IPS-18a (cell line): ENCODE results near the gene DISP2.

Experiments
- H3K27ac ChIP-seq: one replicate; pipeline ENCODE4 v1.5.1; 2013; ENCODE audit warnings: low read length
- H3K27me3 ChIP-seq: one replicate; pipeline ENCODE4 v1.6.1; 2013; ENCODE audit warnings: mild to moderate bottlenecking, low read length; ENCODE audit not compliant: control insufficient read depth, insufficient read depth
- H3K36me3 ChIP-seq: one replicate; pipeline ENCODE4 v1.6.1; 2013; ENCODE audit warnings: low read depth, low read length; ENCODE audit not compliant: control insufficient read depth
- H3K4me1 ChIP-seq: one replicate; pipeline ENCODE4 v1.6.1; 2013; ENCODE audit warnings: low read depth, low read length; ENCODE audit not compliant: control insufficient read depth
- H3K4me3 ChIP-seq: one replicate; pipeline ENCODE4 v1.5.1; 2013; ENCODE audit warnings: low read length
- H3K9ac ChIP-seq: one replicate; pipeline ENCODE4 v1.6.1; 2013; ENCODE audit warnings: mild to moderate bottlenecking, low read length, moderate library complexity
- H3K9me3 ChIP-seq: one replicate; pipeline ENCODE4 v1.6.1; 2013; ENCODE audit warnings: low read depth, low read length; ENCODE audit not compliant: control insufficient read depth

DISP2 gene

GRCh38 chr15:40413036-40413435, 55.0 kb downstream of the DISP2 start:
- H3K27ac ChIP-seq: no peak overlapping the region
- H3K36me3 ChIP-seq: peaks cover 75% of the 10 kb centered on the region
- no peak overlapping the region for H3K4me3 ChIP-seq
- H3K9me3 ChIP-seq: no peaks in the 10 kb centered on the region
- no peaks in the 10 kb centered on the region for H3K27me3 ChIP-seq
- H3K4me1 ChIP-seq: no peaks in the 10 kb centered on the region
- no peak overlapping the region for H3K9ac ChIP-seq

DNA sequence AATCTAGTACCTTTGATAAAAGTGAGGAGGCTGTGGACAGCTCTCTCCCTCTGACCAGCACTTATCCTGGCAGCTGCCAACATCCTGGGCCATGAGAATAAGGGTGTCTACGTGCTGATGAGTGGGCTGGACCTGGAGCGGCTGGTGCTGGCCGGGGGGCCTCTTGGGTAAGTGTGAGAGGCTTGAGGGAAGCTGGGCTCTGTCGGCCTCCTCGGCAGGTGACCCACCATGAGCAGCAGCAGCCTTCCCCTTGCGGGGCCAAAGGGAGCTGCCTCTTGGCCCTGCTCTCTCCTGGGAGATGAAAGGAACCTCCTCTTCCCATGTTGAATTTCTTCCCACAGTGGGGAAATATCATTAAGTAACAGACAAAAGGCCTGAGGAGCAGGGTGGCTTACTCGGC, 56.8 kb downstream of the DISP2 start:
- H3K4me3 ChIP-seq: no peak overlapping the region
- H3K27ac ChIP-seq: no peak overlapping the region
- H3K36me3 ChIP-seq: peaks cover 71% of the 10 kb centered on the region
- H3K4me1 ChIP-seq: no peaks in the 10 kb centered on the region
- no peaks in the 10 kb centered on the region for H3K9me3 ChIP-seq
- H3K9ac ChIP-seq: no peak overlapping the region
- no peaks in the 10 kb centered on the region for H3K27me3 ChIP-seq

DNA sequence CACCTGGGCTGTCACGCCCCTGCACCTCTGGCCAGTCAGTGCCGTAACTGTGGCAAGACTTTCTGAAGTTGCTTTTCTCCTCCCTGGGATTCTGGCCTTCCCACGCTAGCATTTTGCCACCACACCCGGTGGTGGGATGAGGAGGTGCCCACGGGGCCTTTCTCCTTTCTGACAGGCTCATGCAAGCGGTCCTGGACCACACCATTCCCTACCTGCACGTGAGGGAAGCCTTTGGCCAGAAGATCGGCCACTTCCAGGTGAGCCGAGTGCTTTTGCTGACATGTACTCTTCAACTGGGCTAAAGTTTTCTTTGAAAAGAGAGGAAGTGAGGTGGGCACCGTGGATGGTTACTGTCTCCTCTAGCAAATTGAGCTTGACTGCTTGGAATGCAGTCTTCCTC, 57.2 kb downstream of the DISP2 start:
- no peaks in the 10 kb centered on the region for H3K9me3 ChIP-seq
- peaks cover 69% of the 10 kb centered on the region for H3K36me3 ChIP-seq
- H3K4me1 ChIP-seq: no peaks in the 10 kb centered on the region
- no peak overlapping the region for H3K9ac ChIP-seq
- no peak overlapping the region for H3K4me3 ChIP-seq
- no peaks in the 10 kb centered on the region for H3K27me3 ChIP-seq
- H3K27ac ChIP-seq: no peak overlapping the region

GRCh38 chr15:40416056-40416455, 58.0 kb downstream of the DISP2 start:
- Histone ChIP-seq H3K27me3 (peaks cover under 1% of the 10 kb centered on the region), H3K27ac (no peak overlapping the region), H3K4me3 (no peak overlapping the region), H3K36me3 (peaks cover 61% of the 10 kb centered on the region), H3K4me1 (no peaks in the 10 kb centered on the region), H3K9me3 (no peaks in the 10 kb centered on the region), H3K9ac (no peak overlapping the region)

DNA sequence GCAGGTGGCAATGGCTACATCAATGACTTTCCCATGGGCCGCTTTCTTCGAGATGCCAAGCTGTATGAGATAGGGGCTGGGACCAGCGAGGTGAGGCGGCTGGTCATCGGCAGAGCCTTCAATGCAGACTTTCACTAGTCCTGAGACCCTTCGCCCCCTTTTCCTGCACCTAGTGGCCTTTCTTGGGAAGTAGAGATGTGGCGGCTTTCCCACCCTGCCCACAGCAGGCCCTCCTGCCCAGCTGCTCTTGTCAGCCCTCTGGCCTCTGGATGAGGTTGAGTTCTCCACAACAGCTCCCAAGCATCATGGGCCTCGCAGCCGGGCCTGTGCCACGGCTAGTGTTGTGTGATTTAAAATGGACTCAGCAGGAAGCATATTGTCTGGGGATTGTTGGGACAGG, 60.1 kb downstream of the DISP2 start:
- Histone ChIP-seq H3K4me3 (no peak overlapping the region), H3K36me3 (peaks cover 44% of the 10 kb centered on the region), H3K9ac (no peak overlapping the region), H3K9me3 (no peaks in the 10 kb centered on the region), H3K27me3 (peaks cover 8% of the 10 kb centered on the region), H3K4me1 (peaks cover 6% of the 10 kb centered on the region), H3K27ac (no peak overlapping the region)

GRCh38 chr15:40420071-40420713, 62.2 kb downstream of the DISP2 start:
- H3K4me1 ChIP-seq: peaks cover 6% of the 10 kb centered on the region
- H3K27ac ChIP-seq: no peak overlapping the region
- peaks cover 8% of the 10 kb centered on the region for H3K27me3 ChIP-seq

DNA sequence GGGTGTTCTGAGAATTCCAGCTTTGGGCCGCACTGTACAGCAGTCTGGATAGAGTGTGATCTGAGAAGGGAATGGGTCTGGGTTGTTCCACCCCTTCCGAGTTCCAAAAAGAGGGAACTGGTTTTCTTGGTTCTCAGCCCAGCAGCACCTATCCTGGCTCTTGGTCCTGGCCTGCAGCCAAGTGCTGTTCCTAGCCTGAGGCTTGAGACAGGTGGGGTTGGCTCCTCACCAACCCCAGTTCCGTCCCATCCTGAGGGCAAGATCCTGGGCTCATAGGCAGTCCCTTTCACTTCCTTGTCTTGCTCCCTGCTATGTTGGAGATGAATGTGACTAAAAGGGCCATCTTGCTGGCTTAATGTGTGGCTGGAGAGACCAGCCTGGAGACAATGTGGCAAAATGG, 62.8 kb downstream of the DISP2 start:
- Histone ChIP-seq H3K9me3 (no peaks in the 10 kb centered on the region), H3K9ac (no peak overlapping the region), H3K4me1 (peaks cover 6% of the 10 kb centered on the region), H3K36me3 (peaks cover 19% of the 10 kb centered on the region), H3K27ac (no peak overlapping the region), H3K27me3 (peaks cover 8% of the 10 kb centered on the region), H3K4me3 (no peak overlapping the region)

More at GRCh38 chr15:40420071-40420713, 62.2 kb downstream of the DISP2 start:
- Histone ChIP-seq H3K9me3 (no peaks in the 10 kb centered on the region), H3K4me3 (no peak overlapping the region), H3K36me3 (peaks cover 25% of the 10 kb centered on the region), H3K9ac (no peak overlapping the region)

DNA sequence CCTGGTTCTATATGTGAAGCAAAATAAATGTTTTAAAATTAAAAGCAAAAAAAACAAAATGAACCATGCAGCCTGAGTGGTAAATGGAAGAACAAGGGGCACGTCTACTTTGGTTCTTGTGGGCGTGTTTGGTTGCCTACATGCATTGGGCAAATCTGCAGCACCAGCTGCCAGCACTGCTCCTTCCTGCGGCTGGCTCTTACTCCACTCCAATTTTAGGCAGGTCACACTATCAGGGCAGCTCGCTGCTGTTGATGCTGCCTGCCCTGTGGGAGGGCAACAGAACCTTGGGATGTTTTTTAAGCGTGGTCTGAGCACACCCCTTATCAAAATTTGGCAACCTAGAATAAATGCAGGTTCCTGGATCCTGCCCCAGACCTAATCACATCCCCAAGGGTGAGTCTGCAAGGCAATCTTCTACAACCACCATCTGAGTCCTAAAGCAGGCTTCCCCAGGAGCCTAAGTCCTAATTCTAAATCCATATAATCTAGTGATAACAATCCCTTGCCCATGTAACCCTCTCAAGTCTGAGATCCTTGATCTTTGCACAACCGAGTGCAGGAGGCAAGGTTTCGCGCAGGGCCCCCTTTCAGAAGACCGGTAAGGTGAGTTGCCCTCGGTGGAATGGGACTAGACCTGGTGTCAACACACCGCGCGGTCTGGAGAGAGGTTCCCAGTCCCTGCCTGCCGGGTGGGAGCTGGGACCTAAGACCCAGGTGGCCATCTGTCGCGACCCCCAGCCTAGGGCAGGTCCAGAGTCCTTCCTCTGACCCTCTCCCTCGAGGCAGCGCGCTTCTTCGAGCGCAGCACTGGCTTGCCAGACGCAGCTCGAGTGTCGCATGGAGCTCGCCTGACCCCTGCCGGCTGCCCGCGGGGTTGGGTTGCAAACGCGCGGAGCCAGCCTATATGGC, 63.5 kb downstream of the DISP2 start:
- Histone ChIP-seq H3K36me3 (peaks cover 12% of the 10 kb centered on the region), H3K4me1 (peaks cover 6% of the 10 kb centered on the region), H3K27ac (no peak overlapping the region), H3K9ac (no peak overlapping the region), H3K27me3 (peaks cover 8% of the 10 kb centered on the region), H3K9me3 (no peaks in the 10 kb centered on the region), H3K4me3 (no peak overlapping the region)

- Histone ChIP-seq H3K27me3 (peaks cover 8% of the 10 kb centered on the region), H3K9me3 (no peaks in the 10 kb centered on the region), H3K36me3 (no peaks in the 10 kb centered on the region), H3K4me1 (peaks cover 13% of the 10 kb centered on the region), H3K4me3 (no peak overlapping the region), H3K9ac (no peak overlapping the region), H3K27ac (no peak overlapping the region)
Measured at GRCh38 chr15:40424483-40425115, 66.6 kb downstream of the DISP2 start.

- no peaks in the 10 kb centered on the region for H3K36me3 ChIP-seq
- H3K9me3 ChIP-seq: no peaks in the 10 kb centered on the region
- H3K27me3 ChIP-seq: peaks cover 8% of the 10 kb centered on the region
- H3K4me1 ChIP-seq: peaks cover 19% of the 10 kb centered on the region
- H3K9ac ChIP-seq: no peak overlapping the region
- no peak overlapping the region for H3K4me3 ChIP-seq
- H3K27ac ChIP-seq: no peak overlapping the region
Measured at GRCh38 chr15:40425681-40426080, 67.7 kb downstream of the DISP2 start.

DNA sequence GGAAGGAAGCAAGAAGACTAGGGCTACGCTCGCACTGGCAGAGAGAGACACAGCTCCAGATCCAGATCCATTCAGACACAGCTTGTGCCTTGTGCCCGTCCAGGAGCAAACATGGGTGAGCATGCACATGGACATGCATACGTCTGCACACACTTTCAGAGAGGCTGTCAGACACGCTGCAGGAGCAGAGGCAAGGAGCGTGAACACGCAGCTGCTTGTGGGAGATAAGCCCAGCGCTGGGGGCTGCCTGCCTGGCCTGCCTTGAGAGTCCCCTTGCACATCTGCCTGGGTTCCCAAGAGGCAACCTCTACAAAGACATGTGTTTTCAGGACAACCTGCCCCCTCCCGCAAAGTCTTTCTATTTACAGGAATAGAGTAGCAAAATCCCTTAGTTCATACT, 69.2 kb downstream of the DISP2 start:
- peaks cover 13% of the 10 kb centered on the region for H3K4me1 ChIP-seq
- no peak overlapping the region for H3K4me3 ChIP-seq
- no peaks in the 10 kb centered on the region for H3K9me3 ChIP-seq
- H3K9ac ChIP-seq: no peak overlapping the region
- no peaks in the 10 kb centered on the region for H3K27me3 ChIP-seq
- no peak overlapping the region for H3K27ac ChIP-seq
- no peaks in the 10 kb centered on the region for H3K36me3 ChIP-seq
